GM21360 (cell line): ENCODE data around the gene RHBDL2.
"Not testable (repeated sequence)": the region's sequence is repeated elsewhere in the genome, so short reads cannot be mapped to it uniquely, and the experiment has no call there.

Source experiments
- ATAC-seq: cut with Tn5 transposase; IDR thresholded peaks from one replicate; pipeline ENCODE4 v1.9.1; 2021; ENCODE audit warnings: mild to moderate bottlenecking, moderate library complexity; ENCODE audit not compliant: unreplicated experiment

Gene RHBDL2

DNA sequence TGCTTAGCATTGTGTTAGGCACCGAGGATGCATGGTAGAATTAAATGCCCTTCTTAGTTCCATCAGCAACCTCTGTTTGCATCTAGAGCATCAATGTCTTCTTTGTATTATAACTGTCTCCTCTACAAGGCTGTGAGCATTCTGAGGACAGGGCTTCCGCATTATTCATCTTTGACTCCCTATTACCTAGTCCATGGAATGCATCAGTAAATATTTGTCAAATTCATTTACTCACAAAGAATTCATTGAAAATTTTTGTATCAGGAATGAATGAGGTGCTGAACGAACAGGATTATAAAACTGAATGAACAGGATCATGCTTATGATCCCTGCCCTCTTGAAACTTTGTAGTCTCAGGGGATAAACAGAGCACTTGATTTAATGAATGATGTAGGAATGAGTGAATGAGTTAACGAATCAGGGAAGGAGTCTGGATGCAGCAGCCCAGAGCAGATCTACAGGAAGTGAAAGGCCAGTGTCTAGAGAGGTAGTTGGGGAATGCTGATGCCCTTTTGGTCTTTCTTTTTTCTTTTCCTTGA lies 2.8 kb downstream of the RHBDL2 start:
- ATAC-seq, result no peak

DNA sequence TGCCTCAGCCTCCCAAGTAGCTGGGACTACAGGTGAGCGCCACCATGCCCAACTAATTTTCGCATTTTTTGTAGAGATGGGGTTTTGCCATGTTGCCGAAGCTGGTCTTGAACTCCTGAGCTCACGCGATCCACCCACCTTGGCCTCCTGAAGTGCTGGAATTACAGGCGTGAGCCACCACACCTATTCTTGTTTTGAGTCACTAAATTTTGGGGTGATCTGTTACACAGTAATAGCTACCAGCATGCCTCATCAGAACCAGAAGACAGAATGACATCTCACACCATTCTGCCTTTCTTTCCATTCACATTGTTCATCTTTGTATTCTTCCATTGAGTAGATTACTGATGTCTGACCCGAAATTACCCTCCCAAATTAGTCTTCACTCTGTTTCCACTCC lies 9.1 kb downstream of the RHBDL2 start:
- no peak for ATAC-seq

DNA sequence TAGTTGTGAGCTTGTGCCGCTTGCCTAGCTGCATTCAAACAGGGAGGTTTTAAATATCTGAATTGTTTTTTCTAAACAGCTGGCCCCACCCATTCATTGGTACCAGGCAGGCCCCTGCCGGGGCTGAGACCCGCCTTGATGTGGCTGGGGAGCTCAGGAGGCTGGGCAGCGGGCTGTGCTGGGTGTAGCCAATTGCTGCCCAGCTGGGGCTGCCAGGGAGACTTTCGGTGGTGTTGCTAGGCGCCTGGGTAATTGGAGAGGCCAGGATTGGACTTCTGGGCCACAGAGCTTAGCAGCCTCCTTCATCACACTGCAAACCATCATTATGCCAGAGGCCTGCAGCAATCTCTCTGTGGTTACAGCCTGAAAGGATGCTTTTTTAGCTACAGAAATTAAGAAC lies 12.2 kb downstream of the RHBDL2 start:
- ATAC-seq, result no peak

DNA sequence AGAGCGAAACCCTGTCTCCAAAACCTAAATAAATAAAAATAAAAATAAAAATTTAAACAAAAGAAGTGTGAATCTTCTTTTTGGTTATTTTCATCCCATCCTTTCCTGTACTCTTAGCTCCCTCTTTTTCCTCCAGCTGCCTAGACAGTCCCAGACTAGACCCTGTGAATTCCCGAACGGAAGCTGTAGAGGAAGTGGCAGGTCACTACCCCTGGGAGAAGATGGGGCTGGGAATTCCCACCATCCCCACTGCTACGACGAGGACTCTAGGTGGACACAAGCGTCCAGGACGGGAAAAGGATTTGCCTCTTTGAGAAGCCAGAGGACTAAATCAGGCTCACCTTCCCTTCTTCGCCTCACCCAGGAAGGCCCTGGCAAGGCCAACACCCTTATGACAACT lies 12.6 kb downstream of the RHBDL2 start:
- no peak for ATAC-seq

GRCh38 chr1:38926091-38926490 lies 15.5 kb downstream of the RHBDL2 start:
- ATAC-seq, result no peak

GRCh38 chr1:38925391-38925790 lies 16.2 kb downstream of the RHBDL2 start:
- ATAC-seq, result no peak

DNA sequence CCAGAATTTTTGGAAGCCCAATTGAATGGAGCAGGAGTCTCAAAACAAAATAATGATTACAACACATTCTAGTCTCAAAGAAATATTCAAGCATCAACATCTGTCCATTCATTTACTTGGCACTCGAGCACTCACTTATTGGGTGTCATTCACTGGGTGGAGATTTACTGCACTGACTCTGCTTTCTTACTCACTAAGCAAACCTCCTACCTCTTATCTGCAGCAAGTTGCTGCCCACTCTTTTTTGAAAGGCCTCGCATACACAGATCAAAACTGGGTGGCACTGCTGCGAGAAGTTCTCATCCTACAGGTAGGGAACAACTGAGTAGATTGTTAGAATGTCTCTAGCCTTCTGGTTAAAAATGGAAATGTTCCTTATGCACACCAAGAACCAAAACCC lies 18.0 kb downstream of the RHBDL2 start:
- no peak for ATAC-seq

GRCh38 chr1:38919130-38919529 lies 22.5 kb downstream of the RHBDL2 start:
- no peak for ATAC-seq

DNA sequence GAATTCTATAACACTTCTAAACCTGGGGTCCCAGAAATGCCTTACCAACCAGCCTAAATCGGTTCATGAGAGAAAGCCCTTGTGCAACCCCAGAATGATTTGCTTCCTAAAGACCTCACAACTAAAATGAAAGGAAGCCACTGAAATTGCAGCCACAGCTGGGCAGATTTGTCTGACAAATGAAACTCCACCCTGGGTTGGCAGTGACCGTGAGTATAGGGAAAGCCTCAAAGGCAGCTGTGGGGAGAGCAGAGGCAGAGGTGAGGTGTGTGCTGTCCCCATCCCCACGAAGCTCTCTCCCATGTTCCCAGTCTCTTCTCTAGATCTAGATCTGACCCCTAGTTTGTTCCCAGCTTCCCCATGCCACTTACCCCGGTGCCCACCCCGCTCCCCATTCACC lies 23.1 kb downstream of the RHBDL2 start:
- ATAC-seq, result no peak

GRCh38 chr1:38917772-38918171 lies 23.9 kb downstream of the RHBDL2 start:
- ATAC-seq, result no peak

- ATAC-seq, result no peak
These were observed 24.3 kb downstream of the RHBDL2 start for GRCh38 chr1:38917337-38917736.

DNA sequence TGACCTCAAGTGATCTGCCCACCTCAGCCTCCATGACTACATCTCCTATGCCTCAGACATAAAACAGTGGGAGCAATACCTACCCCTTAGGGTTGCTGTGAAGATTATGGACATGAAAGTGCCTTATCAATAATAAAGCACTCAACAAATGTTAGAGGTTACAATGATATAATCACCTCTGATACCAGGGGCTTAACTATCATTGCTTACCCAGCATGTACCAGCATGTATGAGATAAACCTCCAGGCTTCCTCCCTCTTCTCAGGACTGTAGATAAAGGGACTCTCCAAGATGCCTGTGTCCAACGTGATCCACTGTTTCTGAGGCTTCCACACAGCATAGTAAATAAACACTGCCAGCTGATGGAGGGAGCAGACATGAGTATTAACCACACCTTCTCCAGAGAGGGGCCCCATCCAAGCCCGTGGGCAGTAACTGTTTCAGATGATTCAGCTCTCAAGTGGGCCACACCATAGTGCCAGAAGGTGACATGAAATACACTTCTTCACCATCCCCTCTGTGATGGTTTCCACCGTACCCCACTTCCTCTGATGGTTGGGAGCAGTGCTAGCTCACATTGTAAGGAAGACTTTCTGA lies 26.2 kb downstream of the RHBDL2 start:
- no peak for ATAC-seq

- ATAC-seq, result not testable (repeated sequence)
These were observed 26.7 kb downstream of the RHBDL2 start for GRCh38 chr1:38914908-38915307.

GRCh38 chr1:38908821-38909220 lies 32.8 kb downstream of the RHBDL2 start:
- no peak for ATAC-seq

DNA sequence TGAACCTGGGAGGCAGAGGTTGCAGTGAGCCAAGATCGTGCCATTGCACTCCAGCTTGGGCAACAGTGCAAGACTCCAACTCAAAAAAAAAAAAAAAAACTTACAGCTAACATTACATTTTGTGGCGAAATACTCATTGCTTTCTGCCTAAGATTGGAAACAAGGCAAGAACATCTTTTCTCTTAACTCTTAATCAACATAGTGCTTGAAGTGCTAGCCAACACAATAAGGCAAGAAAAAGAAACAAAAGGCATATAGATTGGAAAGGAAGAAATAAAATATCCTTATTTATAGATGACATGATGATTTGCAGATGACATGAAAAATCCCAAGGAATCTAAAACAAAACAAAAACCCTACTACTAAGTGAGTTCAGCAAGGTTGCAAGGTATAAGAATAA lies 35.6 kb downstream of the RHBDL2 start:
- ATAC-seq, result no peak

- no peak for ATAC-seq
These were observed 42.1 kb downstream of the RHBDL2 start for GRCh38 chr1:38899560-38899959.

GRCh38 chr1:38898653-38899230 lies 42.9 kb downstream of the RHBDL2 start:
- no peak for ATAC-seq

DNA sequence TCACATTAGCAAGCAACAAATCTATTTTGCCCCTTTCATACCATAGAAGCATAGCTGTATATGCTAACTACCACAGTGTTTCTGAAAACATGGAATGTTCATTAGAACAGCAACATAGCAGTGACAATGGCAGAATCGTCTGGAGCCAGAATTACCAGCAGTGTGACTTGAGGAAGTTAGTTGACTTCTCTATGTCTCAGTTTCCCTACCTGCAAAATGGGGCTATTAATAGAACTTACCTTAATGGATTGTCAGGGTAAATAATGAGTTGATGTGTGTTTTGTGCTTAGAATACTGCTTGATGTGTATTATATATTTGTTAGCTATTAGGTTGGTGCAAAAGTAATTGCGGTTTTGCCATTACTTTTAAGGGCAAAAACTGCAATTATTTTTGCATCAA lies 45.5 kb downstream of the RHBDL2 start:
- ATAC-seq, result no peak

DNA sequence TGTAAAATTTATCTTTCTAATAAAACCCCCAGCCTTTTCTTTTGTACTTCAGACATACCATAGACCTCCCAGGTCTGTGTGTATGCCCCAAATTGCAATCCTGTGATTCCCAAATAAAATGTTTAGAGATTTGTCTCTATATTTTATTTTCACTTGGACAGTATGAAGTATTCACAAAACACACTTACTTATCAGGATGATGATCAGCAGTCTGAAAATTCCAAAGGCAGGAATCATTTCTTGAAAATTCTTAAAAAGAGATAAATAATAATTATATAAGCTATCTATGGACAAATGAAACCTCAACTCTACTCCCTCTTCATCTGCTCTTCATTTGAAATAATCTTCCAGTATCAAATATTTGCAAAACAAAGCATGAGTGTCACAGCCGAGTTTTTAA lies 48.7 kb downstream of the RHBDL2 start:
- ATAC-seq, result no peak

DNA sequence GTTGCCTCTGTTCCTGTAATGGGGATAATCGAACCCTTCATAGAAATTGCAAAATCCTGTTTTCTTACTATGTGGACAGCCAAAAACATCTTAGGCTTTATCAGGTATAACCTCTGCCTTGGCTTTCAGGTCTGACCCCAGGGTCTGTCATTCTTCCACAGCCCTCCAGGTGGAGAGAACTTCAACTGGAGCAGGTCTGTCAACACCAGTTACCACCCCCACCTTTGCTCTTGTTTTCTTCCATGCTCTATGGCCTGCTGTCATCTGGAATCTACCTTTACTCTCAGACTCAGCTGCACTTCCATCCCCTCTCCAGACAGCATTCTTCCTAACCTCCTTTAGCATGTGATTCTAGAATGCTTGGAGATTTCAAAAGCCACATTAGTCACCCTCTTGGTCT lies 49.9 kb downstream of the RHBDL2 start:
- ATAC-seq, result no peak

- ATAC-seq, result no peak
These were observed 52.0 kb downstream of the RHBDL2 start for GRCh38 chr1:38889589-38889988.

GRCh38 chr1:38888423-38889333 lies 53.0 kb downstream of the RHBDL2 start:
- ATAC-seq, result no peak
